GM12878 (cell line): ENCODE data around the gene NTM. TPM values are rescaled to one million over a fixed set of nuclear protein-coding genes. Genes with fewer than 3 reads are reported as not detected.

Experiments used
- ATAC-seq: fragments of 200-7000 bp; cut with Tn5 transposase; 3 replicates; pipeline ENCODE4 v1.9.1; 2020; ENCODE audit warnings: mild to moderate bottlenecking, moderate library complexity
- BruUV-seq: library from RNA; stranded (reverse); fragments of 400-500 nt; replicated peaks from 2 replicates; lab custom pipeline; 2021; lab: Mats Ljungman, UMichigan
- CTCF ChIA-PET: fragments of 300-600 bp; sonication (Branson Sonifier 250); formaldehyde crosslinking; extraction: SDS; loops from one replicate; lab custom pipeline; 2021; ENCODE audit warnings: inconsistent platforms; lab: Yijun Ruan, JAX
- POLR2A ChIA-PET: fragments of 350-600 bp; formaldehyde crosslinking; extraction: SDS; loops from one replicate; lab custom pipeline; 2021; ENCODE audit warnings: inconsistent platforms; lab: Charles Lee
- RAD21 ChIA-PET: fragments of 300-600 bp; sonication (Branson Sonifier 250); formaldehyde crosslinking; loops from one replicate; lab custom pipeline; 2023; ENCODE audit warnings: antibody characterized with exemption; ENCODE audit not compliant: unreplicated experiment; lab: Charles Lee
- SMC1A ChIA-PET: fragments of 300-600 bp; sonication (Branson Sonifier 250); formaldehyde crosslinking; loops from one replicate; lab custom pipeline; 2023; ENCODE audit not compliant: unreplicated experiment, uncharacterized antibody; lab: Charles Lee
- DNase-seq: peaks from one replicate; pipeline ENCODE4 v3.0.0-alpha.2; 2011; ENCODE audit warnings: low read depth, low spot score
- FAIRE-seq: peaks from 3 replicates; lab custom pipeline; 2011; peaks lifted over from hg19 to GRCh38; lab: Jason Lieb, UNC
- H2AFZ ChIP-seq: 2 replicates; pipeline ENCODE4 v1.6.0; 2011; ENCODE audit warnings: low read depth, low read length, control low read depth; ENCODE audit not compliant: control insufficient read depth
- H3K27ac ChIP-seq: 2 replicates; pipeline ENCODE4 v1.5.1; 2011; ENCODE audit warnings: control low read depth; ENCODE audit not compliant: control insufficient read depth, insufficient read depth
- H3K27me3 ChIP-seq, 2 experiments: replicated peaks in 1 of 2; 2 replicates each; pipeline versions ENCODE4 v1.6.0 to v1.6.1; 2011; ENCODE audit warnings: low read length in 1 of 2; ENCODE audit not compliant: control insufficient read depth in 2 of 2, insufficient read depth in 2 of 2
- H3K36me3 ChIP-seq, 2 experiments: 2 replicates each; pipeline ENCODE4 v1.5.1; 2011; ENCODE audit warnings: low read length in 1 of 2; ENCODE audit not compliant: control insufficient read depth in 2 of 2, insufficient read depth in 2 of 2
- H3K4me1 ChIP-seq: 2 replicates; pipeline ENCODE4 v1.6.1; 2011; ENCODE audit warnings: mild to moderate bottlenecking, low read length, moderate library complexity, mixed read lengths; ENCODE audit not compliant: control insufficient read depth, insufficient read depth
- H3K4me2 ChIP-seq: 2 replicates; pipeline ENCODE4 v1.6.0; 2011; ENCODE audit warnings: control low read depth; ENCODE audit not compliant: control insufficient read depth, insufficient read depth
- H3K4me3 ChIP-seq: fragments of 200-600 bp; sonication (generic); 2 replicates; pipeline ENCODE4 v1.5.1; 2016
- H3K79me2 ChIP-seq: 2 replicates; pipeline ENCODE4 v1.6.0; 2011; ENCODE audit warnings: low read length; ENCODE audit not compliant: control insufficient read depth, insufficient read depth
- H3K9ac ChIP-seq: 2 replicates; pipeline ENCODE4 v1.8.0; 2011; ENCODE audit warnings: low read length, control low read depth, mixed read lengths; ENCODE audit not compliant: control insufficient read depth, insufficient read depth
- H3K9me3 ChIP-seq: replicated peaks from 3 replicates; pipeline ENCODE4 v1.5.1; 2011; ENCODE audit warnings: mild to moderate bottlenecking, low read length; ENCODE audit not compliant: control insufficient read depth, insufficient read depth
- H4K20me1 ChIP-seq: 2 replicates; pipeline ENCODE4 v1.6.0; 2011; ENCODE audit not compliant: control insufficient read depth, insufficient read depth
- ATF7 ChIP-seq: fragments of 450-650 bp; IDR thresholded peaks from 2 replicates; pipeline ENCODE4 v1.6.1; 2016; ENCODE audit warnings: low read depth, mild to moderate bottlenecking
- CEBPB ChIP-seq, 2 experiments: fragments of 150-350 bp in 1 of 2; IDR thresholded peaks; 2 replicates each; pipeline ENCODE4 v1.6.1; 2012 to 2014; ENCODE audit warnings: low read depth in 2 of 2, low read length in 2 of 2, borderline replicate concordance in 1 of 2, inconsistent platforms in 1 of 2
- CHD1 ChIP-seq: IDR thresholded peaks from 2 replicates; pipeline ENCODE4 v1.6.1; 2012; ENCODE audit warnings: low read depth, low read length, improper control_type of control experiment
- CREM ChIP-seq: IDR thresholded peaks from 2 replicates; pipeline ENCODE4 v1.6.1; 2014; ENCODE audit warnings: antibody characterized with exemption, low read depth
- NRF1 ChIP-seq: conservative IDR thresholded peaks from 2 replicates; pipeline ENCODE4 v1.6.1; 2011; ENCODE audit warnings: mild to moderate bottlenecking, low read depth, low read length, improper control_type of control experiment
- POLR2AphosphoS5 ChIP-seq: IDR thresholded peaks from 2 replicates; pipeline ENCODE4 v1.6.1; 2011; ENCODE audit warnings: mild to moderate bottlenecking, low read length, inconsistent platforms
- RB1 ChIP-seq: fragments of 450-650 bp; formaldehyde crosslinking; IDR thresholded peaks from 2 replicates; pipeline ENCODE4 v1.6.1; 2017; ENCODE audit warnings: mild to moderate bottlenecking, borderline replicate concordance
- SPI1 ChIP-seq: IDR thresholded peaks from 2 replicates; pipeline ENCODE4 v1.6.1; 2011; ENCODE audit warnings: low read depth, mild to moderate bottlenecking, low read length, moderate library complexity, borderline replicate concordance; ENCODE audit not compliant: insufficient read depth
- SRF ChIP-seq, 2 experiments: IDR thresholded peaks; 2 replicates each; pipeline ENCODE4 v1.6.1; 2011; ENCODE audit warnings: low read depth in 2 of 2, low read length in 2 of 2, mild to moderate bottlenecking in 1 of 2, moderate library complexity in 1 of 2
- WRNIP1 ChIP-seq: IDR thresholded peaks from 2 replicates; pipeline ENCODE4 v1.6.1; 2011; ENCODE audit warnings: low read depth, low read length, improper control_type of control experiment, borderline replicate concordance
- WGBS: methylation state at CpG from one replicate; pipeline ENCODE4 v1.1.6; 2016; ENCODE audit warnings: low lambda C conversion rate; ENCODE audit not compliant: insufficient replicate concordance, insufficient coverage; ENCODE audit errors: missing lambda C conversion rate; 5-methylcytosine and 5-hydroxymethylcytosine counted together
- in situ Hi-C: fragments of 300-500 bp; cut with MboI; formaldehyde crosslinking; loops from 9 replicates; pipeline ENCODE4 v1.14.3; 2018; ENCODE audit warnings: mixed read lengths
- intact Hi-C: fragments of 100-400 bp; cut with micrococcal nuclease; formaldehyde crosslinking; loops from one replicate; pipeline ENCODE4 v1.14.2; 2022; ENCODE audit not compliant: unreplicated experiment
- polyA plus RNA-seq, 11 experiments: library from polyadenylated mRNA; depleted of rRNA in 4 of 11; unstranded in 6 of 11; stranded (reverse) in 5 of 11; fragments of >200 nt; fragmentation: Nextera tagmentation in 4 of 11; fragmentation: Illumina TruSeq in 1 of 11; extraction: Ambion mirVana in 4 of 11; extraction: Trizol in 1 of 11; gene quantifications; 1 replicate in 1 of 11; 2 replicates in 10 of 11; pipeline versions ENCODE4 v1.2.1 to v1.2.3, GENCODE V29; 2011 to 2016; ENCODE audit warnings: inconsistent platforms in 2 of 11, missing spikeins in 2 of 11, low read depth in 1 of 11
- total RNA-seq, 4 experiments: library from RNA; depleted of rRNA in 3 of 4; stranded (reverse); fragments of >200 nt in 3 of 4; fragmentation: Illumina TruSeq in 1 of 4; extraction: Trizol in 1 of 4; gene quantifications; 2 replicates each; pipeline versions ENCODE4 v1.2.1 to v1.2.3, GENCODE V29; 2013 to 2021
- TF ChIP-seq, protein P1 (sequence below): fragments of 450-650 bp; IDR thresholded peaks from 2 replicates; pipeline ENCODE4 v1.6.1; 2017; ENCODE audit warnings: low read depth, mild to moderate bottlenecking, moderate library complexity
- TF ChIP-seq, protein P2 (sequence below): IDR thresholded peaks from 2 replicates; pipeline ENCODE4 v1.6.1; 2011; ENCODE audit warnings: borderline replicate concordance, low read depth, mild to moderate bottlenecking, moderate library complexity, mixed read lengths, low read length; ENCODE audit not compliant: insufficient read depth; ENCODE audit errors: extremely low read length
- TF ChIP-seq, protein P3 (sequence below): fragments of 450-650 bp; IDR thresholded peaks from 2 replicates; pipeline ENCODE4 v1.6.1; 2017; ENCODE audit warnings: mild to moderate bottlenecking, moderate library complexity
- TF ChIP-seq, protein P4 (sequence below): fragments of 450-650 bp; IDR thresholded peaks from 2 replicates; pipeline ENCODE4 v1.6.1; 2014; ENCODE audit warnings: mild to moderate bottlenecking

Gene NTM
- total and polyA plus RNA-seq, 10 of the 15 experiments (the other 5 are each of a cell fraction or from before 2014, with no cell fraction given) = not detected

DNA sequence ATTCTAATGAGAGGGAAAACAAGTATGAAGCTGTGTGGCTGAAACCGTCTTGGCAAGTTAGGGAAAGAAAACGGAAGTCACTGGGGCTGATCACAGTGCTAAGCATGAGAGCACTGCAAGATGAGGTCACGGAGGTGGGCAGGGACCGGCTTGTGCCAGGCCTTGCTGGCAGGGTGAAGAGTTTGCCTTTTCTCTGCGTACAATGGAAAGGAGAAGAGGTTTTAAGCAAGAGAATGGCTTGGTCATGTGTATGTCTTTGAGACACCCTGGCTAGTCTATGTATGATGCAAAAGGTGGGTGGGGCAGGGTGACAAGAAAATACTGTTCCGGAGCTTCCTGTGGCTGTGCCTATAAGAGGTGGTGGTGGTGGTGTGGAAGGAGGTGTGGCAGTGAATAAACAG is 567.9 kb downstream of the NTM start (continued):
- TF ChIP-seq SPI1 (peak; percentile 30; the same call in 1 of the 2 replicates), WRNIP1 (no peak), ATF7 (peak; percentile 48; the same call in 1 of the 2 replicates)
- TF ChIP-seq, all 136 proteins: peak for 4

DNA sequence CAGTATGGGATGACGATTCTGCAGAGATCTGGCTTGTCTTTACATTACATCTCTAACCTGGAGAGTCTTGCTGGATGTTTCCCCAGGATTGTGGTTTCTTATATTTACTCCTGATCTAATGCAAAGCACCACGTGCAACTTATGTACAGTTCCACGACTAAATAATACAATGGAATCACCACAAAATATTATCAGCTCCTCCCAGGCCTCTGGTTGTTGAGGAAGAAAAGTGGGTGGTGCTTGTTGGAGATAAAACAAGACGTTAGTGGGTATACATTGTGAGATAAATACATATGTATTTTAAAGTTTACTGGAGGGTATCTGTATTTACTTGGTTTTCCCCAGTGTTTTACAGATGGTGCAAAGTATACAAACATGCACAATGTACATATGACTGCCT is 569.7 kb downstream of the NTM start:
- no peaks in the 10 kb centered on the region for H3K36me3 ChIP-seq
- in situ Hi-C loops = no loop called here
- peaks cover 6% of the 10 kb centered on the region for H3K4me1 ChIP-seq
- DNase-seq (no peak), ATAC-seq (no peak), FAIRE-seq (no peak)
- H3K27ac ChIP-seq = no peak overlapping the region
- no peaks in the 10 kb centered on the region for H4K20me1 ChIP-seq
- no peaks in the 10 kb centered on the region for H3K79me2 ChIP-seq
- H3K9me3 ChIP-seq = no peaks in the 10 kb centered on the region
- 3% methylated on average over 4 of the region's 4 CpGs for WGBS
- ChIA-PET RAD21 (no interaction called here), SMC1A (interaction anchor here (1.5 kb wide), 1 partner anchor 72 kb away, joined by 7 read pairs; no protein-coding TSS in a partner anchor), CTCF (no interaction called here), POLR2A (no interaction called here)
- H3K27me3 ChIP-seq = peaks cover 2 to 4% of the 10 kb centered on the region in 2 experiments; a peak in 3 of 4 replicates
- H2AFZ ChIP-seq = no peak overlapping the region
- intact Hi-C loops = no loop called here
- no peak overlapping the region for H3K4me2 ChIP-seq
- H3K4me3 ChIP-seq = no peak overlapping the region
- BruUV-seq = no TSS peak
- H3K9ac ChIP-seq = no peak overlapping the region
- TF ChIP-seq, protein P1, sequence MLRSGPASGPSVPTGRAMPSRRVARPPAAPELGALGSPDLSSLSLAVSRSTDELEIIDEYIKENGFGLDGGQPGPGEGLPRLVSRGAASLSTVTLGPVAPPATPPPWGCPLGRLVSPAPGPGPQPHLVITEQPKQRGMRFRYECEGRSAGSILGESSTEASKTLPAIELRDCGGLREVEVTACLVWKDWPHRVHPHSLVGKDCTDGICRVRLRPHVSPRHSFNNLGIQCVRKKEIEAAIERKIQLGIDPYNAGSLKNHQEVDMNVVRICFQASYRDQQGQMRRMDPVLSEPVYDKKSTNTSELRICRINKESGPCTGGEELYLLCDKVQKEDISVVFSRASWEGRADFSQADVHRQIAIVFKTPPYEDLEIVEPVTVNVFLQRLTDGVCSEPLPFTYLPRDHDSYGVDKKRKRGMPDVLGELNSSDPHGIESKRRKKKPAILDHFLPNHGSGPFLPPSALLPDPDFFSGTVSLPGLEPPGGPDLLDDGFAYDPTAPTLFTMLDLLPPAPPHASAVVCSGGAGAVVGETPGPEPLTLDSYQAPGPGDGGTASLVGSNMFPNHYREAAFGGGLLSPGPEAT = no peak
- TF ChIP-seq, protein P2, sequence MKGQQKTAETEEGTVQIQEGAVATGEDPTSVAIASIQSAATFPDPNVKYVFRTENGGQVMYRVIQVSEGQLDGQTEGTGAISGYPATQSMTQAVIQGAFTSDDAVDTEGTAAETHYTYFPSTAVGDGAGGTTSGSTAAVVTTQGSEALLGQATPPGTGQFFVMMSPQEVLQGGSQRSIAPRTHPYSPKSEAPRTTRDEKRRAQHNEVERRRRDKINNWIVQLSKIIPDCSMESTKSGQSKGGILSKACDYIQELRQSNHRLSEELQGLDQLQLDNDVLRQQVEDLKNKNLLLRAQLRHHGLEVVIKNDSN = no peak
- TF ChIP-seq, protein P3, sequence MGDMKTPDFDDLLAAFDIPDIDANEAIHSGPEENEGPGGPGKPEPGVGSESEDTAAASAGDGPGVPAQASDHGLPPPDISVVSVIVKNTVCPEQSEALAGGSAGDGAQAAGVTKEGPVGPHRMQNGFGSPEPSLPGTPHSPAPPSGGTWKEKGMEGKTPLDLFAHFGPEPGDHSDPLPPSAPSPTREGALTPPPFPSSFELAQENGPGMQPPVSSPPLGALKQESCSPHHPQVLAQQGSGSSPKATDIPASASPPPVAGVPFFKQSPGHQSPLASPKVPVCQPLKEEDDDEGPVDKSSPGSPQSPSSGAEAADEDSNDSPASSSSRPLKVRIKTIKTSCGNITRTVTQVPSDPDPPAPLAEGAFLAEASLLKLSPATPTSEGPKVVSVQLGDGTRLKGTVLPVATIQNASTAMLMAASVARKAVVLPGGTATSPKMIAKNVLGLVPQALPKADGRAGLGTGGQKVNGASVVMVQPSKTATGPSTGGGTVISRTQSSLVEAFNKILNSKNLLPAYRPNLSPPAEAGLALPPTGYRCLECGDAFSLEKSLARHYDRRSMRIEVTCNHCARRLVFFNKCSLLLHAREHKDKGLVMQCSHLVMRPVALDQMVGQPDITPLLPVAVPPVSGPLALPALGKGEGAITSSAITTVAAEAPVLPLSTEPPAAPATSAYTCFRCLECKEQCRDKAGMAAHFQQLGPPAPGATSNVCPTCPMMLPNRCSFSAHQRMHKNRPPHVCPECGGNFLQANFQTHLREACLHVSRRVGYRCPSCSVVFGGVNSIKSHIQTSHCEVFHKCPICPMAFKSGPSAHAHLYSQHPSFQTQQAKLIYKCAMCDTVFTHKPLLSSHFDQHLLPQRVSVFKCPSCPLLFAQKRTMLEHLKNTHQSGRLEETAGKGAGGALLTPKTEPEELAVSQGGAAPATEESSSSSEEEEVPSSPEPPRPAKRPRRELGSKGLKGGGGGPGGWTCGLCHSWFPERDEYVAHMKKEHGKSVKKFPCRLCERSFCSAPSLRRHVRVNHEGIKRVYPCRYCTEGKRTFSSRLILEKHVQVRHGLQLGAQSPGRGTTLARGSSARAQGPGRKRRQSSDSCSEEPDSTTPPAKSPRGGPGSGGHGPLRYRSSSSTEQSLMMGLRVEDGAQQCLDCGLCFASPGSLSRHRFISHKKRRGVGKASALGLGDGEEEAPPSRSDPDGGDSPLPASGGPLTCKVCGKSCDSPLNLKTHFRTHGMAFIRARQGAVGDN = no peak
- TF ChIP-seq SPI1 = no peak
- no peak for TF ChIP-seq CHD1
- TF ChIP-seq POLR2AphosphoS5 = no peak
- TF ChIP-seq, protein P4, sequence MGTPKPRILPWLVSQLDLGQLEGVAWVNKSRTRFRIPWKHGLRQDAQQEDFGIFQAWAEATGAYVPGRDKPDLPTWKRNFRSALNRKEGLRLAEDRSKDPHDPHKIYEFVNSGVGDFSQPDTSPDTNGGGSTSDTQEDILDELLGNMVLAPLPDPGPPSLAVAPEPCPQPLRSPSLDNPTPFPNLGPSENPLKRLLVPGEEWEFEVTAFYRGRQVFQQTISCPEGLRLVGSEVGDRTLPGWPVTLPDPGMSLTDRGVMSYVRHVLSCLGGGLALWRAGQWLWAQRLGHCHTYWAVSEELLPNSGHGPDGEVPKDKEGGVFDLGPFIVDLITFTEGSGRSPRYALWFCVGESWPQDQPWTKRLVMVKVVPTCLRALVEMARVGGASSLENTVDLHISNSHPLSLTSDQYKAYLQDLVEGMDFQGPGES = no peak
- TF ChIP-seq NRF1 = no peak
- TF ChIP-seq CEBPB (IDR thresholded peaks at IDR 0.05; ENCODE audit: borderline replicate concordance in 1 of 2, low read depth in 2 of 2, low read length in 2 of 2) = no peak
- no peak for TF ChIP-seq SRF (IDR thresholded peaks at IDR 0.05; ENCODE audit: low read depth in 2 of 2, low read length in 2 of 2)
- TF ChIP-seq RB1 = no peak
- no peak for TF ChIP-seq CREM
